ENCODE results near the gene VAMP2.

The VAMP2 gene

GRCh38 chr17:8141741-8142140 is 21.0 kb downstream of the VAMP2 start:
- no peak for DNase-seq

GRCh38 chr17:8141045-8141444 is 21.7 kb downstream of the VAMP2 start:
- DNase-seq: no peak

GRCh38 chr17:8140065-8141029 is 22.4 kb downstream of the VAMP2 start:
- DNase-seq: no peak

- peak; percentile 100 for DNase-seq
Observed at GRCh38 chr17:8138672-8139371, 23.9 kb downstream of the VAMP2 start.

GRCh38 chr17:8138374-8138671 is 24.4 kb downstream of the VAMP2 start:
- no peak for DNase-seq

- no peak for DNase-seq
Observed at GRCh38 chr17:8137645-8138373, 24.9 kb downstream of the VAMP2 start.

GRCh38 chr17:8133941-8134340 is 28.8 kb downstream of the VAMP2 start:
- no peak for DNase-seq

- no peak for DNase-seq
Observed at GRCh38 chr17:8133399-8133798, 29.3 kb downstream of the VAMP2 start.

GRCh38 chr17:8131844-8132441 is 30.8 kb downstream of the VAMP2 start:
- DNase-seq: no peak

- no peak for DNase-seq
Observed at GRCh38 chr17:8128125-8128784, 34.5 kb downstream of the VAMP2 start.

GRCh38 chr17:8126491-8127066 is 36.2 kb downstream of the VAMP2 start:
- peak; percentile 24 for DNase-seq

- no peak for DNase-seq
Observed at GRCh38 chr17:8125947-8126490, 36.7 kb downstream of the VAMP2 start.

- DNase-seq: peak; percentile 73
Observed at GRCh38 chr17:8125154-8125946, 37.4 kb downstream of the VAMP2 start.

GRCh38 chr17:8124350-8125153 is 38.2 kb downstream of the VAMP2 start:
- DNase-seq: peak; percentile 31

- DNase-seq: no peak
Observed at GRCh38 chr17:8123695-8124349, 38.9 kb downstream of the VAMP2 start, which contains the start of gene HES7. HES7 (minus strand) TSS chr17:8124106; CDS start chr17:8124084, 22 bp downstream.

- DNase-seq: no peak
Observed at GRCh38 chr17:8122924-8123694, 39.6 kb downstream of the VAMP2 start.

- no peak for DNase-seq
Observed at GRCh38 chr17:8122422-8122923, 40.3 kb downstream of the VAMP2 start.

- DNase-seq: peak; percentile 37
Observed at GRCh38 chr17:8121681-8122421, 40.9 kb downstream of the VAMP2 start.

All from NCI-H1105 (cell line).